PFSK-1 (cell line): ENCODE results near the gene VAV2.

ENCODE experiments used
- FOXP2 ChIP-seq: optimal IDR thresholded peaks from 2 replicates; pipeline ENCODE3; 2011; ENCODE audit warnings: borderline replicate concordance, control low read depth, inconsistent platforms; ENCODE audit not compliant: insufficient read depth; ENCODE audit errors: extremely low read length, extremely low read depth
- POLR2AphosphoS5 ChIP-seq: IDR thresholded peaks from 2 replicates; pipeline ENCODE4 v1.6.1; 2012; ENCODE audit warnings: low read depth, mild to moderate bottlenecking, control low read depth, low read length, moderate library complexity
- REST ChIP-seq, 2 experiments: IDR thresholded peaks; 2 replicates each; pipeline versions ENCODE4 v1.6.1 to v1.8.0; 2011 to 2012; ENCODE audit warnings: low read depth in 2 of 2, low read length in 2 of 2, control low read depth in 1 of 2, inconsistent platforms in 1 of 2, mild to moderate bottlenecking in 1 of 2, moderate library complexity in 1 of 2; ENCODE audit not compliant: insufficient read depth in 1 of 2
- SIN3A ChIP-seq: IDR thresholded peaks from 2 replicates; pipeline ENCODE4 v1.6.1; 2012; ENCODE audit warnings: mild to moderate bottlenecking, low read length, moderate library complexity, borderline replicate concordance; ENCODE audit not compliant: insufficient read depth
- TAF1 ChIP-seq: IDR thresholded peaks from 2 replicates; pipeline ENCODE4 v1.6.1; 2012; ENCODE audit warnings: low read length, control low read depth, borderline replicate concordance; ENCODE audit not compliant: insufficient read depth

VAV2 gene

DNA sequence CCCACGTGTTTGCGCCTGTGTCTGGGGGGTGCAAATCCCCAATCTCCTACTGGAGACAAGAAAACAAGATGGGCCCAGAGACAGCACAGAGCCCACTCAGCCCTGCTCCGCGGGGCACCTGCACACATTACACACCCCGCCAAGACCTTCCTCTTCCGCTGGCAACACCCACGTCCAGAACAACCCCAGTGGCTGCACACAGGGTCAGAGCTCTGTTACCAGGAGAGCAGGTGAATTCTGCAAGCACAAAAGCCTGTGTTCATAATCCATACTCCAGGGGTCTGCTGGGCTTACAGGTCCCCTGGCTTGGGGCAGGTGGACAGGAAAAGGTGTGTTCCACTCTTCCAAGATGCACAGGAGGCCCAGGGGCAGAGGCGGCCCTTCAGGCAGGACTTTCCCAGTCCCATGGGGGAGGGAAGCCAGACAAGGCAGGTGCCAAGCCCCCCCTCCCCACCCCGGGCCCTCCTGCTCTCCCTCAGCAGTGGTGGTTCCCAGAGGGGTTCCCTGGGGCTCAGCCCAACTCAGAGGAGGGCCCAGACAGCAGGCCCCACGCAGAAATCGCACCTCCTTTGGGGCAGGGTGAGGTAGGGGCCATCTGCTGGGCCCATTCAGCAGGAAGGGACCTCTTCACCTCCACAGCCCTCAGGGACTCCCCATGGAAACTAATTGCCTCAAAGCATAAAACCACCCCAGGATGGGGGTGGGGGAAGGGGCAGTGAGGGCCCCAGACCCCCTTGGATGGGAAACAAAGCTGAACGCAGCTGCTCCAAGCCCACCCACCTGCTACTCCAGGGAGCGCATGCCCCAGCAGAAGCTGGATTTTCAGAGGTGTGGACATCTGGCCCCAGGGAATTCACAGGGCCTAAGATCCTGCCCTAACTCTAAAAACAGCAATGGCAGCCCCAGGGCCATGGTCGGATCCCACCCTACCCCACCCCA lies 105.3 kb downstream of the VAV2 start:
- TF ChIP-seq POLR2AphosphoS5 (no peak), REST (IDR thresholded peaks at IDR 0.05; ENCODE audit: insufficient read depth in 1 of 2, low read depth in 2 of 2, low read length in 2 of 2) (no peak), TAF1 (no peak), SIN3A (no peak), FOXP2 (no peak)

DNA sequence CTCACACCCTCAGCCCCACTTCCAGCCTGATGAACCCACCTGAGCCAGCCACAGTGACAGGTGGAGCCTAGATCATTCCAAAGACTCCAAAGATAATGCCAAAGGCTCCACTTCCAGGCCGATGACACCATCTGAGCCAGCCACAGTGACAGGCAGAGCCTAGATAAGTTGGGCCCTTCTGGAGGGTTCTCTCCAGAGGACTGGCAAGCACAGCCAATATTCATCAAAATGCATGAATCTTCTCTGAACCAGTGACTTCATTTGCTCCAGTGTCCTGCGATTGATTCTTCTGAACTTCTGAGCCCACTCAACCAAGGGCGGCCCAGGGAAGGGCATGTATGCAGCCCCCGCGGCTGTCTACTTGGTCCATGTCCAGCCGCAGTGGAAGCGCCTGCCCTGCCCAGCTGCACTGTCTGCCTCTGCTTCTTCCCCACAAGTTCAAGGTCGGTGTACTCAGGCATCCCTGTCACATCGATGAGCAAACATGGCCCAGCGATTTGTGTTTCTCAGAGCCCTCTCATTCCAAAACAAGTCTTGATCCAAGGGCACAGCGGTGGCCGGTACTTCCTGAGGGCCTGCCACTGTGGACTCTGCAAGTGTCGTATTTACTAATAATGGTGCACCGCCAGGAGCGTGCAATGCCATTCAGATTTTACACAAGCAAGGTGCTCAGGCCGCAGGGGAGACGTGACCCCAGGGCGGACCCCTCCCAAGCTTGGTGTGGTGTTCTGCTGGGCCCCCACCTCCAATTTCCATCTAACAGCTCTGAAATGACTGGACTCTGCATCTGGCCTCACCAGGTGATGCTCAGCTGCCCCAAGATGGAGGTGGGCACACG lies 107.0 kb downstream of the VAV2 start:
- TF ChIP-seq FOXP2 (no peak), REST (IDR thresholded peaks at IDR 0.05; ENCODE audit: insufficient read depth in 1 of 2, low read depth in 2 of 2, low read length in 2 of 2) (no peak), SIN3A (no peak), TAF1 (no peak), POLR2AphosphoS5 (no peak)

- TF ChIP-seq POLR2AphosphoS5: no peak
- no peak for TF ChIP-seq FOXP2
- no peak for TF ChIP-seq TAF1
- TF ChIP-seq SIN3A: no peak
- no peak for TF ChIP-seq REST (IDR thresholded peaks at IDR 0.05; ENCODE audit: insufficient read depth in 1 of 2, low read depth in 2 of 2, low read length in 2 of 2)
These were observed 109.0 kb downstream of the VAV2 start for GRCh38 chr9:133882849-133883755.

GRCh38 chr9:133881671-133882381 lies 110.3 kb downstream of the VAV2 start:
- TF ChIP-seq REST (IDR thresholded peaks at IDR 0.05; ENCODE audit: insufficient read depth in 1 of 2, low read depth in 2 of 2, low read length in 2 of 2) (no peak), FOXP2 (no peak), SIN3A (no peak), POLR2AphosphoS5 (no peak), TAF1 (no peak)
